Lower leg skin (tissue), 3 donors: Measurements from ENCODE around the gene APBA2.

ENCODE experiments used
- CTCF ChIP-seq, 3 donors: fragments of 450-650 bp; IDR thresholded peaks; one replicate each; pipeline ENCODE4 v1.5.1; 2016; ENCODE audit warnings: antibody characterized with exemption in 3 of 3, mild to moderate bottlenecking in 3 of 3, moderate library complexity in 2 of 3
- POLR2A ChIP-seq, 2 donors: fragments of 450-650 bp; IDR thresholded peaks; one replicate each; pipeline ENCODE4 v1.6.1; 2016 to 2017; ENCODE audit warnings: antibody characterized with exemption in 2 of 2, mild to moderate bottlenecking in 1 of 2, moderate library complexity in 1 of 2

GRCh38 chr15:28915041-28915810 lies 29.5 kb downstream of the APBA2 start:
- TF ChIP-seq CTCF (IDR thresholded peaks at IDR 0.05) (no peak), POLR2A (IDR thresholded peaks at IDR 0.05) (no peak)
